A549 (cell line): Measurements from ENCODE around the gene EXOSC6.

Experiments used
- CEBPB ChIP-seq, 2 experiments: fragments of >200 bp in 1 of 2; sonication (Bioruptor Twin) in 1 of 2; formaldehyde crosslinking in 1 of 2; IDR thresholded peaks; 2 replicates each; pipeline ENCODE4 v1.6.1; 2012 to 2016
- NPAS2 ChIP-seq: fragments of 250-450 bp; sonication (Bioruptor Pico); IDR thresholded peaks from 2 replicates; pipeline ENCODE4 v1.8.0; 2022; ENCODE audit warnings: mild to moderate bottlenecking, moderate library complexity, borderline replicate concordance
- PBX3 ChIP-seq: IDR thresholded peaks from 2 replicates; pipeline ENCODE4 v1.6.1; 2012
- RFX5 ChIP-seq: fragments of 450-650 bp; IDR thresholded peaks from 2 replicates; pipeline ENCODE4 v1.7.1; 2014; ENCODE audit warnings: antibody characterized with exemption, mild to moderate bottlenecking, moderate library complexity

DNA sequence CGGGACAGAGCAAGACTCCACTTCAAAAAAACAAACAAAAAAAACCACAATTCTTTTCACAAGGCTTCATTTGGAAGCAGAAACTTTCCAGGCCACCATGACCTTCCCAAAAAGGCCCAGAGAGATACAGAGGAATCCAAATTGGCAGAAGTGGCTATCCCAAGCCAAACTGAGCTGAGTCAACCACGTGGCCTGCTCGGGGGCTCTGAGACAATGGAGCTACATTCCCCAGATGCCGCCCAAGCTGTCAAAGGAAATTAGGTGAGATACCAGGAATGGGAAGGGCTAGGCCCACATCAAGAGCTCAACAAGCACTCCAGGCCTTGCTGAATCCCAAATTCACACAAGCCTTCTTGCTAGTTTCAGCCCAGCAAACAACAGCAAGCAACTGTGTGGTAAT is 5.7 kb upstream of the EXOSC6 start:
- TF ChIP-seq RFX5 (no peak), PBX3 (no peak), NPAS2 (CRISPR knock-in tag) (no peak), CEBPB (IDR thresholded peaks at IDR 0.05) (no peak)
